ENCODE results near the gene FASTKD3. TPM values are rescaled to one million over a fixed set of nuclear protein-coding genes. Genes with fewer than 3 reads are reported as not detected.

Gene FASTKD3
- total RNA-seq, 1 donor from 2014 or later: 5.8 TPM

DNA sequence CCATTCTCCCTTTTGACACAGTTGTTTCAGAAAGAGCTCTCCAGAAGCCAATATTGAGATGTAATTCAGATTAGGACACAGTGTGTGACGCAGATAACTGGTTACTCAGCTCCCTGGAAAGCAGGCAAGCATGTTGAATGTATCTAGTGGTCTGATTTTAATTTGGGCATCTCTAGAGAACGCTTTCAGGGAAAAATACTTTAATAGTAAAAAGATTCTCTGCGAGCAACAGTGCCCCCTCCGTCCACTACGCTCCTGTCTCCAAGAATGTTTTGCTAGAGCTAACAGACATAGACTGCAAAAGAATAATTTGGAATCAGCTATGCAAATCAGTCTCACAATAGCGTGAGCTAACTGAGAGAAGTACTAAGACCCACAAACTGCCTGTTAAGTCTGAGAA lies 41.2 kb downstream of the FASTKD3 start:
- Mint-ChIP-seq H3K4me3 (ENCODE audit: unreplicated experiment) (no peak overlapping the region), H3K4me1 (ENCODE audit: unreplicated experiment) (no peaks in the 10 kb centered on the region), H3K27ac (ENCODE audit: unreplicated experiment) (no peak overlapping the region), H3K27me3 (ENCODE audit: unreplicated experiment) (peaks cover 38% of the 10 kb centered on the region), H3K9me3 (ENCODE audit: unreplicated experiment) (no peaks in the 10 kb centered on the region), H3K36me3 (ENCODE audit: unreplicated experiment) (no peaks in the 10 kb centered on the region)
- TF ChIP-seq CTCF (IDR thresholded peaks at IDR 0.05): no peak
- DNase-seq (ENCODE audit: extremely low spot score, unreplicated experiment): no peak

DNA sequence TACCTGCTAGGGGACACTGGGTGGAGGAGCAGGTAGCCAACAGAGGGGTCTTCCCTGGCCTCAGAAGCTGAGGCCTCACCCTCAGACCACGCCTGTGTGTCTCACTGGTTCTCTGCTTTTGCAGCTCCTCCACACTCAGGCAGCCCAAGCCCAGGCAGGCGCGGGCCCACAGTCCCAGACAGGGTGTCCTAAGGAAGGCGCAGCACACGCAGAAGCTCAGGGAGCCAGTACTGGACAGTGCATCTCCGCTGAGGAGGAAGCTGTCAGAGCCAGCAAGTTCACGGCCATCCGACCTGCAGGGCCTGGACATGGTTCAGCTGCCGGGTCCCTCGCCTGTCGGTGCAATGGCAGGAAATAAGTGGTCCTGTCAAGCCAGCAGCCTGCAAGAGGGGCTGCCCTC lies 43.2 kb downstream of the FASTKD3 start:
- Mint-ChIP-seq H3K27ac (ENCODE audit: unreplicated experiment) (no peak overlapping the region), H3K27me3 (ENCODE audit: unreplicated experiment) (peaks cover 46% of the 10 kb centered on the region), H3K4me1 (ENCODE audit: unreplicated experiment) (no peaks in the 10 kb centered on the region), H3K36me3 (ENCODE audit: unreplicated experiment) (no peaks in the 10 kb centered on the region), H3K4me3 (ENCODE audit: unreplicated experiment) (no peak overlapping the region), H3K9me3 (ENCODE audit: unreplicated experiment) (no peaks in the 10 kb centered on the region)
- TF ChIP-seq CTCF (IDR thresholded peaks at IDR 0.05): no peak
- DNase-seq (ENCODE audit: extremely low spot score, unreplicated experiment): no peak

GRCh38 chr5:7824995-7825394 lies 43.8 kb downstream of the FASTKD3 start:
- peaks cover 44% of the 10 kb centered on the region for H3K27me3 Mint-ChIP-seq (ENCODE audit: unreplicated experiment)
- no peak for DNase-seq (ENCODE audit: extremely low spot score, unreplicated experiment)
- no peaks in the 10 kb centered on the region for H3K4me1 Mint-ChIP-seq (ENCODE audit: unreplicated experiment)
- H3K27ac Mint-ChIP-seq (ENCODE audit: unreplicated experiment): no peak overlapping the region
- H3K4me3 Mint-ChIP-seq (ENCODE audit: unreplicated experiment): no peak overlapping the region
- no peaks in the 10 kb centered on the region for H3K9me3 Mint-ChIP-seq (ENCODE audit: unreplicated experiment)
- no peak for TF ChIP-seq CTCF (IDR thresholded peaks at IDR 0.05)
- H3K36me3 Mint-ChIP-seq (ENCODE audit: unreplicated experiment): no peaks in the 10 kb centered on the region

GRCh38 chr5:7823594-7823993 lies 45.2 kb downstream of the FASTKD3 start:
- Mint-ChIP-seq H3K27me3 (ENCODE audit: unreplicated experiment) (peaks cover 37% of the 10 kb centered on the region), H3K36me3 (ENCODE audit: unreplicated experiment) (no peaks in the 10 kb centered on the region), H3K27ac (ENCODE audit: unreplicated experiment) (no peak overlapping the region), H3K4me1 (ENCODE audit: unreplicated experiment) (no peaks in the 10 kb centered on the region), H3K9me3 (ENCODE audit: unreplicated experiment) (no peaks in the 10 kb centered on the region), H3K4me3 (ENCODE audit: unreplicated experiment) (no peak overlapping the region)
- DNase-seq (ENCODE audit: extremely low spot score, unreplicated experiment): no peak
- TF ChIP-seq CTCF (IDR thresholded peaks at IDR 0.05): no peak

GRCh38 chr5:7822449-7822848 lies 46.4 kb downstream of the FASTKD3 start:
- no peak overlapping the region for H3K4me3 Mint-ChIP-seq (ENCODE audit: unreplicated experiment)
- no peaks in the 10 kb centered on the region for H3K4me1 Mint-ChIP-seq (ENCODE audit: unreplicated experiment)
- no peaks in the 10 kb centered on the region for H3K9me3 Mint-ChIP-seq (ENCODE audit: unreplicated experiment)
- no peak for DNase-seq (ENCODE audit: extremely low spot score, unreplicated experiment)
- no peak for TF ChIP-seq CTCF (IDR thresholded peaks at IDR 0.05)
- no peak overlapping the region for H3K27ac Mint-ChIP-seq (ENCODE audit: unreplicated experiment)
- H3K27me3 Mint-ChIP-seq (ENCODE audit: unreplicated experiment): peaks cover 31% of the 10 kb centered on the region
- no peaks in the 10 kb centered on the region for H3K36me3 Mint-ChIP-seq (ENCODE audit: unreplicated experiment)

All from osteocyte (in vitro differentiated cells).